HepG2 (cell line): Measurements from ENCODE around the gene PLK5. TPM values are rescaled to one million over a fixed set of nuclear protein-coding genes. Genes with fewer than 3 reads are reported as not detected.

Experiments used
- ASH2L ChIP-seq: fragments of 300-600, 200-600 bp; sonication (generic); IDR thresholded peaks from 2 replicates; pipeline ENCODE4 v1.7.0; 2017; ENCODE audit warnings: low read depth, mild to moderate bottlenecking, moderate library complexity, mixed read lengths, low read length; ENCODE audit not compliant: insufficient read length
- CENPX ChIP-seq: sonication (generic); formaldehyde crosslinking; IDR thresholded peaks from 2 replicates; pipeline ENCODE4 v1.9.0; 2021; ENCODE audit warnings: mild to moderate bottlenecking, missing genetic modification reagents, moderate library complexity
- HDAC1 ChIP-seq: sonication (generic); formaldehyde crosslinking; IDR thresholded peaks from 2 replicates; pipeline ENCODE4 v1.5.1; 2020; ENCODE audit warnings: mild to moderate bottlenecking, missing genetic modification reagents
- HNRNPLL ChIP-seq: fragments of 200-400 bp; formaldehyde crosslinking; IDR thresholded peaks from 2 replicates; pipeline ENCODE4 v1.6.1; 2017; ENCODE audit warnings: mild to moderate bottlenecking, low read depth, low read length; ENCODE audit not compliant: poor library complexity, severe bottlenecking
- HNRNPUL1 ChIP-seq: fragments of 200-400 bp; formaldehyde crosslinking; IDR thresholded peaks from 2 replicates; pipeline ENCODE4 v1.6.1; 2017; ENCODE audit warnings: low read depth, mild to moderate bottlenecking, low read length, moderate library complexity
- HOXA3 ChIP-seq: sonication (generic); formaldehyde crosslinking; IDR thresholded peaks from 2 replicates; pipeline ENCODE4 v1.5.0; 2020; ENCODE audit warnings: missing genetic modification reagents
- LCORL ChIP-seq, 2 experiments: fragments of 450-650 bp in 1 of 2; sonication (generic) in 1 of 2; formaldehyde crosslinking in 1 of 2; IDR thresholded peaks; 2 replicates each; pipeline versions ENCODE4 v1.5.0 to v1.6.1; 2017 to 2020; ENCODE audit warnings: antibody characterized with exemption in 1 of 2, missing genetic modification reagents in 1 of 2
- RBM39 ChIP-seq: fragments of 200-400 bp; formaldehyde crosslinking; IDR thresholded peaks from one replicate; pipeline ENCODE4 v1.6.1; 2018; ENCODE audit warnings: antibody characterized with exemption, mild to moderate bottlenecking, low read depth, low read length; ENCODE audit not compliant: poor library complexity, severe bottlenecking
- SAFB2 ChIP-seq: sonication (generic); formaldehyde crosslinking; IDR thresholded peaks from 2 replicates; pipeline ENCODE4 v1.5.1; 2020; ENCODE audit warnings: missing genetic modification reagents, low read depth, mild to moderate bottlenecking, borderline replicate concordance
- SAP130 ChIP-seq: IDR thresholded peaks from 2 replicates; pipeline ENCODE4 v1.6.1; 2016; ENCODE audit warnings: low read depth
- SP4 ChIP-seq: sonication (generic); formaldehyde crosslinking; IDR thresholded peaks from 2 replicates; pipeline ENCODE4 v1.8.1; 2023; ENCODE audit warnings: mild to moderate bottlenecking, missing genetic modification reagents
- ZNF292 ChIP-seq: sonication (generic); formaldehyde crosslinking; IDR thresholded peaks from 2 replicates; pipeline ENCODE4 v1.8.1; 2022; ENCODE audit warnings: mild to moderate bottlenecking, low read depth, missing genetic modification reagents, borderline replicate concordance
- ZNF572 ChIP-seq: sonication (generic); formaldehyde crosslinking; IDR thresholded peaks from 2 replicates; pipeline ENCODE4 v1.5.1; 2020; ENCODE audit warnings: mild to moderate bottlenecking, missing genetic modification reagents
- ZNF619 ChIP-seq: sonication (generic); formaldehyde crosslinking; IDR thresholded peaks from 2 replicates; pipeline ENCODE4 v1.4.0; 2020; ENCODE audit warnings: mild to moderate bottlenecking, missing genetic modification reagents
- polyA plus RNA-seq, 8 experiments: library from polyadenylated mRNA; depleted of rRNA in 3 of 8; stranded (reverse) in 7 of 8; unstranded in 1 of 8; fragments of >200 nt; fragmentation: Illumina TruSeq in 4 of 8; extraction: Trizol in 4 of 8; gene quantifications; 2 replicates each; pipeline versions ENCODE4 v1.2.1 to v1.2.3, GENCODE V29; 2011 to 2016; ENCODE audit warnings: low read depth in 4 of 8, missing spikeins in 1 of 8, mixed read lengths in 1 of 8; ENCODE audit not compliant: insufficient read depth in 1 of 8
- total RNA-seq, 5 experiments: library from RNA; depleted of rRNA; stranded (reverse); fragments of >200 nt; fragmentation: Illumina TruSeq; extraction: Trizol; gene quantifications; 2 replicates each; pipeline ENCODE4 v1.2.3, GENCODE V29; 2016; ENCODE audit warnings: low read depth in 1 of 5
- TF ChIP-seq, protein P1 (sequence below): sonication (generic); formaldehyde crosslinking; IDR thresholded peaks from 2 replicates; pipeline ENCODE4 v1.4.0; 2020; ENCODE audit warnings: missing genetic modification reagents
- TF ChIP-seq, protein P2 (sequence below): sonication (generic); formaldehyde crosslinking; IDR thresholded peaks from 2 replicates; pipeline ENCODE4 v1.8.0; 2022; ENCODE audit warnings: mild to moderate bottlenecking, missing genetic modification reagents
- TF ChIP-seq, protein P3 (sequence below): sonication (generic); formaldehyde crosslinking; IDR thresholded peaks from 2 replicates; pipeline ENCODE4 v1.8.1; 2022; ENCODE audit warnings: low read depth, mild to moderate bottlenecking, missing genetic modification reagents
- TF ChIP-seq, protein P4 (sequence below): sonication (generic); formaldehyde crosslinking; IDR thresholded peaks from 2 replicates; pipeline ENCODE4 v1.4.0; 2020; ENCODE audit warnings: missing genetic modification reagents
- TF ChIP-seq, protein P5 (sequence below): sonication (generic); formaldehyde crosslinking; IDR thresholded peaks from 2 replicates; pipeline ENCODE4 v1.5.0; 2020; ENCODE audit warnings: mild to moderate bottlenecking, missing genetic modification reagents

The PLK5 gene
- total and polyA plus RNA-seq, 2 of the 13 experiments (the other 11 are each of a cell fraction or from before 2014, with no cell fraction given): not detected

DNA sequence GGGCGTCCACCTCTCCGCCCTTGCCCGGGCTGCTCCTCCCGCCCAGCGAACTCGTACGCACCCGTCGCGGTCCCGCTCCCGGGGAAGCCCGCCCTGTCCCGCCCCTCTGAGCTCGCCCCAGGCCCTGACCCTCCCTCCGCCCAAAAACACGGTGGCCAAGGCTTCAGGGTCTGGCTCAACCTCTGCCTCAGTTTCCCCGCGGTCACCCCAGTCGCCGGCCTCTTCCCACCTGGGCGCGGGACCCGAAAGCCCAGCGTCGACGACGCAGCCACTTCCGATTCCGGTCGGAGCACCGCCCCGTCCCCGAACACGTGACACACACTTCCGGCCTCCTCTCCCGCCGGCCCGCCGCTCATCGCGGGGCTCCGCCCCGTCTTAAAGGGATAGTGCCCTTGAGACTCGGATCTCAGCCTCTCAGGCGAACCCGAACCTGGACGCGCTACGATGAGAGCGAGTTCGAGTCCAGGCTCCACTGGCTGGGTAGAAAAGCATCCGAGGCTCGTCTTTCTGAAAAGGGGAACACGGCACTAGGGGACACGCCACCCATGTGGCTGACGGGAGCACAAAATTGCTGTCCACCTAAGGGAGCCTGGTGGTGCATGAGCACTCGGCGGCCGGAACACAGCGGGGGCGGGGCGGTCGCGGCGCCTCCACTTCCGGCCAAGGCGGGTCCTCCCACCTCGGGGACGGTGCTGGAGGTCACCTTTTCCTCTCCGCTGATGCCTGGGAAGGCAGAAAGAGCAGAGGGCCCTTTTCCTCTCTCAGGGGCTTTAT is 44.8 kb upstream of the PLK5 start, which contains the start of gene C19orf25 (continued):
- TF ChIP-seq, protein P1, sequence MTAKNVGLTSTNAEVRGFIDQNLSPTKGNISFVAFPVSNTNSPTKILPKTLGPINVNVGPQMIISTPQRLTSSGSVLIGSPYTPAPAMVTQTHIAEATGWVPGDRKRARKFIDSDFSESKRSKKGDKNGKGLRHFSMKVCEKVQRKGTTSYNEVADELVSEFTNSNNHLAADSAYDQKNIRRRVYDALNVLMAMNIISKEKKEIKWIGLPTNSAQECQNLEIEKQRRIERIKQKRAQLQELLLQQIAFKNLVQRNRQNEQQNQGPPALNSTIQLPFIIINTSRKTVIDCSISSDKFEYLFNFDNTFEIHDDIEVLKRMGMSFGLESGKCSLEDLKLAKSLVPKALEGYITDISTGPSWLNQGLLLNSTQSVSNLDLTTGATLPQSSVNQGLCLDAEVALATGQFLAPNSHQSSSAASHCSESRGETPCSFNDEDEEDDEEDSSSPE (CRISPR knock-in tag): peak; percentile 93
- TF ChIP-seq, protein P2, sequence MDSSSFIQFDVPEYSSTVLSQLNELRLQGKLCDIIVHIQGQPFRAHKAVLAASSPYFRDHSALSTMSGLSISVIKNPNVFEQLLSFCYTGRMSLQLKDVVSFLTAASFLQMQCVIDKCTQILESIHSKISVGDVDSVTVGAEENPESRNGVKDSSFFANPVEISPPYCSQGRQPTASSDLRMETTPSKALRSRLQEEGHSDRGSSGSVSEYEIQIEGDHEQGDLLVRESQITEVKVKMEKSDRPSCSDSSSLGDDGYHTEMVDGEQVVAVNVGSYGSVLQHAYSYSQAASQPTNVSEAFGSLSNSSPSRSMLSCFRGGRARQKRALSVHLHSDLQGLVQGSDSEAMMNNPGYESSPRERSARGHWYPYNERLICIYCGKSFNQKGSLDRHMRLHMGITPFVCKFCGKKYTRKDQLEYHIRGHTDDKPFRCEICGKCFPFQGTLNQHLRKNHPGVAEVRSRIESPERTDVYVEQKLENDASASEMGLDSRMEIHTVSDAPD (CRISPR knock-in tag): no peak
- peak; percentile 77 for TF ChIP-seq ASH2L
- peak; percentile 54; the same call in 1 of the 2 replicates for TF ChIP-seq HOXA3 (CRISPR knock-in tag)
- TF ChIP-seq, protein P3, sequence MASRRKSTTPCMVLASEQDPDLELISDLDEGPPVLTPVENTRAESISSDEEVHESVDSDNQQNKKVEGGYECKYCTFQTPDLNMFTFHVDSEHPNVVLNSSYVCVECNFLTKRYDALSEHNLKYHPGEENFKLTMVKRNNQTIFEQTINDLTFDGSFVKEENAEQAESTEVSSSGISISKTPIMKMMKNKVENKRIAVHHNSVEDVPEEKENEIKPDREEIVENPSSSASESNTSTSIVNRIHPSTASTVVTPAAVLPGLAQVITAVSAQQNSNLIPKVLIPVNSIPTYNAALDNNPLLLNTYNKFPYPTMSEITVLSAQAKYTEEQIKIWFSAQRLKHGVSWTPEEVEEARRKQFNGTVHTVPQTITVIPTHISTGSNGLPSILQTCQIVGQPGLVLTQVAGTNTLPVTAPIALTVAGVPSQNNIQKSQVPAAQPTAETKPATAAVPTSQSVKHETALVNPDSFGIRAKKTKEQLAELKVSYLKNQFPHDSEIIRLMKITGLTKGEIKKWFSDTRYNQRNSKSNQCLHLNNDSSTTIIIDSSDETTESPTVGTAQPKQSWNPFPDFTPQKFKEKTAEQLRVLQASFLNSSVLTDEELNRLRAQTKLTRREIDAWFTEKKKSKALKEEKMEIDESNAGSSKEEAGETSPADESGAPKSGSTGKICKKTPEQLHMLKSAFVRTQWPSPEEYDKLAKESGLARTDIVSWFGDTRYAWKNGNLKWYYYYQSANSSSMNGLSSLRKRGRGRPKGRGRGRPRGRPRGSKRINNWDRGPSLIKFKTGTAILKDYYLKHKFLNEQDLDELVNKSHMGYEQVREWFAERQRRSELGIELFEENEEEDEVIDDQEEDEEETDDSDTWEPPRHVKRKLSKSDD (CRISPR knock-in tag): 0 out of 2 replicates have a peak, but pooled peaks have one; percentile 46
- peak; percentile 92 for TF ChIP-seq SP4
- peak; percentile 74; the same call in 1 of the 2 replicates for TF ChIP-seq ZNF572
- peak; percentile 92 for TF ChIP-seq HDAC1
- TF ChIP-seq, protein P4, sequence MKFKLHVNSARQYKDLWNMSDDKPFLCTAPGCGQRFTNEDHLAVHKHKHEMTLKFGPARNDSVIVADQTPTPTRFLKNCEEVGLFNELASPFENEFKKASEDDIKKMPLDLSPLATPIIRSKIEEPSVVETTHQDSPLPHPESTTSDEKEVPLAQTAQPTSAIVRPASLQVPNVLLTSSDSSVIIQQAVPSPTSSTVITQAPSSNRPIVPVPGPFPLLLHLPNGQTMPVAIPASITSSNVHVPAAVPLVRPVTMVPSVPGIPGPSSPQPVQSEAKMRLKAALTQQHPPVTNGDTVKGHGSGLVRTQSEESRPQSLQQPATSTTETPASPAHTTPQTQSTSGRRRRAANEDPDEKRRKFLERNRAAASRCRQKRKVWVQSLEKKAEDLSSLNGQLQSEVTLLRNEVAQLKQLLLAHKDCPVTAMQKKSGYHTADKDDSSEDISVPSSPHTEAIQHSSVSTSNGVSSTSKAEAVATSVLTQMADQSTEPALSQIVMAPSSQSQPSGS (CRISPR knock-in tag): peak; percentile 38; the same call in 1 of the 2 replicates
- TF ChIP-seq HNRNPUL1: no peak
- peak; percentile 94 for TF ChIP-seq SAP130 (CRISPR knock-in tag)
- peak; percentile 46; the same call in 1 of the 2 replicates for TF ChIP-seq ZNF619
- TF ChIP-seq CENPX (CRISPR knock-in tag): no peak
- 0 out of 2 replicates have a peak, but pooled peaks have one; percentile 28 for TF ChIP-seq SAFB2 (CRISPR knock-in tag)
- peak; percentile 82 for TF ChIP-seq RBM39
- peak; percentile 84 for TF ChIP-seq HNRNPLL
- 0 out of 2 replicates have a peak, but pooled peaks have one; percentile 39 for TF ChIP-seq ZNF292 (CRISPR knock-in tag)
- no peak for TF ChIP-seq LCORL (IDR thresholded peaks at IDR 0.05)
- TF ChIP-seq LCORL (CRISPR knock-in tag; IDR thresholded peaks at IDR 0.05): peak; percentile 85
- TF ChIP-seq, protein P5, sequence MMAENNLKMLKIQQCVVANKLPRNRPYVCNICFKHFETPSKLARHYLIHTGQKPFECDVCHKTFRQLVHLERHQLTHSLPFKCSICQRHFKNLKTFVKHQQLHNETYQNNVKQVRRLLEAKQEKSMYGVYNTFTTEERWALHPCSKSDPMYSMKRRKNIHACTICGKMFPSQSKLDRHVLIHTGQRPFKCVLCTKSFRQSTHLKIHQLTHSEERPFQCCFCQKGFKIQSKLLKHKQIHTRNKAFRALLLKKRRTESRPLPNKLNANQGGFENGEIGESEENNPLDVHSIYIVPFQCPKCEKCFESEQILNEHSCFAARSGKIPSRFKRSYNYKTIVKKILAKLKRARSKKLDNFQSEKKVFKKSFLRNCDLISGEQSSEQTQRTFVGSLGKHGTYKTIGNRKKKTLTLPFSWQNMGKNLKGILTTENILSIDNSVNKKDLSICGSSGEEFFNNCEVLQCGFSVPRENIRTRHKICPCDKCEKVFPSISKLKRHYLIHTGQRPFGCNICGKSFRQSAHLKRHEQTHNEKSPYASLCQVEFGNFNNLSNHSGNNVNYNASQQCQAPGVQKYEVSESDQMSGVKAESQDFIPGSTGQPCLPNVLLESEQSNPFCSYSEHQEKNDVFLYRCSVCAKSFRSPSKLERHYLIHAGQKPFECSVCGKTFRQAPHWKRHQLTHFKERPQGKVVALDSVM (CRISPR knock-in tag): peak; percentile 84
